ENCODE measurements around the gene SCFD2.

DNA sequence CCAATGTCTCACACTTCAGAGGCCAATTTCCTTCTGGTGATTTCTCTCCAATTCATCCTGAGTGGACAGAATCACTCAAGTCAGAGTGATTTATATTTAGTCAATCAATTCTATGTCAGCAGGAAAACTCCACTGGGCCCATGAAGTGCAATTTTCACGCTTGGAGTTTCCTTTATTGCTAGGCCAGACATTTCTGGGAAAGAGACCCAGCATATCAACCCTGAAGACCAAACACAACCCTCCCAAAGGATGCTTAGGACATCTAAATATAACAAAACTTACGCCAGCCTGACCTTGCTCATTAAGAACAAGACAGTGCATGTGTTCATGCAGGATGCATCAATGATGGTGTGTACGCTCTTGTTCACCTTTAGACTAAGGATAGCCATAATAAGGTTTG, 347.4 kb downstream of the SCFD2 start:
- no peak for TF ChIP-seq CTCF (IDR thresholded peaks at IDR 0.05; ENCODE audit: insufficient read depth, low read length)
- no peak for TF ChIP-seq REST (IDR thresholded peaks at IDR 0.05; ENCODE audit: insufficient replicate concordance, low read depth)

Data from HL-60 (cell line).